GM06990 (cell line): ENCODE measurements around the gene NFIA.

ENCODE experiments used
- DNase-seq: peaks from one replicate; pipeline ENCODE4 v3.0.0-alpha.2; 2011; ENCODE audit not compliant: insufficient read length; ENCODE audit errors: extremely low read depth
- H3K27me3 ChIP-seq: replicated peaks from 2 replicates; pipeline ENCODE4 v1.6.0; 2011; ENCODE audit warnings: low read length; ENCODE audit not compliant: control insufficient read depth, insufficient read depth
- H3K36me3 ChIP-seq: 2 replicates; pipeline ENCODE4 v1.5.1; 2011; ENCODE audit warnings: low read length; ENCODE audit not compliant: control insufficient read depth, insufficient read depth
- H3K4me3 ChIP-seq: replicated peaks from 2 replicates; pipeline ENCODE4 v1.5.1; 2011; ENCODE audit warnings: low read depth, mild to moderate bottlenecking, control low read depth, low read length
- CTCF ChIP-seq: IDR thresholded peaks from 2 replicates; pipeline ENCODE4 v1.5.1; 2011; ENCODE audit warnings: low read length, control low read depth, mild to moderate bottlenecking, inconsistent platforms; ENCODE audit not compliant: insufficient read depth, poor library complexity, severe bottlenecking

NFIA gene

GRCh38 chr1:61270107-61270506 is 187.7 kb downstream of the NFIA start:
- no peak for DNase-seq
- Histone ChIP-seq H3K27me3 (no peaks in the 10 kb centered on the region), H3K4me3 (no peak overlapping the region), H3K36me3 (no peaks in the 10 kb centered on the region)
- no peak for TF ChIP-seq CTCF

DNA sequence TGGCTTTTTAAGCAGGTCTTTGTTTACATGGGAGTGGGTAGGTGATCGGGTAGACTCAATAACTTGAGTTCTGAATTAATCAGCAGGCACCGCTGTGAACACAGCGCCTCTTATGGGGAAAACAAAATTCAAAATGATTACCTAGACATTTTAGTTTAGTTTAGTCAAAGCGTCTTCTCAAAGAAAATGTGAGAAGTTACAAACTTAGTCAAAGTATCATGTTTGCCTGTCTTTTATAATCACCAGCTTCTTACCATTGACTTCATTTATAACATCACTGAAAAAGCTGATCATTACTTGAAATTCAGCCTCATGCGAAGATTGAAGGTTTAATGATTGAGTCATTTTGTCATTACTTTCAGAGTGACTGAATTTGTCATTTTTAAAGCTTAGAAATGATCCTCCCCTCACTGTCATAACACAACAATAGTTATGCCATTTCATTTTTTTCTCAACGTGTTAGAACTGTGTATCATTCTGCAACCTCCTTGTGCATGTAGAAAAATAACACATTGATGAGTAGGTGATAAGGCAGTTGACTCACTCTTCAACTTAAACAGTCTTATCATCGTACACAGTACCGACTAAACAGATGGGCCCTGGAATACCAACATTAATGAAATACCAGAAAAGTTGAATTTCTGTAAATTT is 188.5 kb downstream of the NFIA start:
- TF ChIP-seq CTCF, result no peak
- no peak overlapping the region for H3K4me3 ChIP-seq
- no peaks in the 10 kb centered on the region for H3K27me3 ChIP-seq
- H3K36me3 ChIP-seq, result no peaks in the 10 kb centered on the region
- no peak for DNase-seq

DNA sequence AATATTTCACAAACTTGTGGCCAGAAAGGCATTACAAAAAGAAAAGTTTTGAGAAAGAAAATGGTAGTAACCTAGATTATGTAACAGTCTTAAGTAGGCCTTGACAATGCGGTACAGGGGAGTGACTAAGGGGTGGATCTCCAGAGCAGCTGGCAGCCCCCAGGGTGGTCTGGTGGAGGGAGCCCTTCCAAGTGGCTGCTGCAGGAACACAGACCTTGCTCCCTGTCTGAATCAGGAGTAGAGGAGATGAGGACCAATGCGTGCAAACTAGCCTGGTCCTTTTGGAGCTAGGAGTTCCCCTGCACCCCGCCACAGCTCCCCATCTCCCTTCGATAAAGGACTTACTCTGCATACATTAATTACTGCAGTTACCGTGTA is 189.0 kb downstream of the NFIA start:
- DNase-seq, result no peak
- no peak overlapping the region for H3K4me3 ChIP-seq

DNA sequence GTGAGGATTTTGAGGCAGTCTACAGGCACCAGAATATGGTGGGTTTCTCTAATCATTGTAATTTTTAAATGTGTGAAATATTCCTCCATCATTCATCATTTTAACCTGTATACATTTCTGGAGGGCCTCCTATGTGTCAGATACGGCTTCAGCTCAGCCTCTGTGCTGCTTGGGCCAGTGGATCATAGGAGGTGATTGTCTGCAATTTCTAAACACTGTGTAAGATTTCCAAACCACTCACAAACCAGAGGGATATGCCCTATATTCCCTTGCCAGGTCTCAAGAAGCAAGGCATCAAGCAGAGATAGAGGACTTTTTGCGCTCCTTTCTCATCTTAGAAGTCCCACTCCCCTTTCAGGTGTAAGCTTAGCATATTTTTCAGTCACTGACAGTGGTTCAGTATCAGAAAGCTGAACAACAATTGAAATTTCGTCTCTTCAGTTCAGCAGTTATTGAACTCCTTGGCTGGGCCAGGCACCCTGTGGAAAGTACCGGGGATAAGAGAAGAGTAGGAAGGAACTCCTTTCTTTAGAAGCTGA is 190.9 kb downstream of the NFIA start:
- Histone ChIP-seq H3K27me3 (no peaks in the 10 kb centered on the region; the same call in 1 of the 2 replicates), H3K4me3 (no peak overlapping the region), H3K36me3 (no peaks in the 10 kb centered on the region)
- no peak for TF ChIP-seq CTCF
- DNase-seq, result no peak

More for the DNA sequence above, 189.0 kb downstream of the NFIA start:
- Histone ChIP-seq H3K27me3 (no peaks in the 10 kb centered on the region), H3K36me3 (no peaks in the 10 kb centered on the region)
- TF ChIP-seq CTCF, result no peak

DNA sequence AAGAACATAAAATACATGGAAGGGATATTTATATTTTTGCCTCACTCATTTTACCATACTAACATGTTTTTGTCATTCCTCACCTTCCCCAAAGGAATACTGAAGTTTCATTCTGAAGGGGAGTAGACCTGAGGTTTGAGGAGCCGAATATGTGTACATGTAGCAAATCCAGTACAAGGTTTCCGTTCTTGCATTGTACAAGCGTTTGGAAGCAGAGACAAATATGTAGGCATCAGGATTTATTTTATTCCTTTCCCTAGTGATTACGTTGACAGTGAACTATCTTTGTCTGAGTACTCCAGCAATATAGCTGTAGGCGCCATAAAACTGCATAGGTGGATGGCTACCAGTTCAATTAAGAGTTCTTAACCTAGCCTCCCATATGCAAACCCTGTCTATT is 191.5 kb downstream of the NFIA start:
- no peaks in the 10 kb centered on the region for H3K36me3 ChIP-seq
- no peak overlapping the region for H3K4me3 ChIP-seq
- TF ChIP-seq CTCF, result no peak
- no peaks in the 10 kb centered on the region; the same call in 1 of the 2 replicates for H3K27me3 ChIP-seq
- no peak for DNase-seq
